A673 (cell line): ENCODE results near the gene TNIP3. TPM values are rescaled to one million over a fixed set of nuclear protein-coding genes. Genes with fewer than 3 reads are reported as not detected.

Source experiments
- BruUV-seq: library from RNA; stranded (reverse); fragments of 400-500 nt; replicated peaks from 2 replicates; lab custom pipeline; 2021; lab: Mats Ljungman, UMichigan
- CTCF ChIA-PET: fragments of 300-600 bp; sonication (Branson Sonifier 250); formaldehyde crosslinking; loops from one replicate; lab custom pipeline; 2022; ENCODE audit warnings: antibody characterized with exemption; lab: Charles Lee
- POLR2A ChIA-PET: fragments of 300-600 bp; sonication (Branson Sonifier 250); formaldehyde crosslinking; loops from one replicate; lab custom pipeline; 2022; ENCODE audit warnings: antibody characterized with exemption; ENCODE audit not compliant: low non-redundant PET; lab: Charles Lee
- DNase-seq: peaks from one replicate; pipeline ENCODE4 v3.0.0-alpha.2; 2015; ENCODE audit warnings: low spot score
- H3K27ac ChIP-seq: fragments of 200-600 bp; sonication (generic); 2 replicates; pipeline ENCODE4 v1.5.1; 2016; ENCODE audit warnings: mixed run types, low read depth, mild to moderate bottlenecking, mixed read lengths, antibody characterized with exemption, low read length; ENCODE audit not compliant: poor library complexity, severe bottlenecking
- H3K27me3 ChIP-seq: fragments of 200-600 bp; sonication (generic); replicated peaks from 2 replicates; pipeline ENCODE4 v1.6.1; 2017; ENCODE audit warnings: mixed run types, low read depth, mild to moderate bottlenecking, mixed read lengths, antibody characterized with exemption, low read length; ENCODE audit not compliant: insufficient read depth, poor library complexity
- H3K36me3 ChIP-seq: fragments of 200-600 bp; sonication (generic); 2 replicates; pipeline ENCODE4 v1.6.1; 2016; ENCODE audit warnings: mixed run types, mild to moderate bottlenecking, mixed read lengths, antibody characterized with exemption, low read length; ENCODE audit not compliant: insufficient read depth, poor library complexity, severe bottlenecking
- H3K4me1 ChIP-seq: fragments of 200-600 bp; sonication (generic); 2 replicates; pipeline ENCODE4 v1.6.1; 2017; ENCODE audit warnings: mixed run types, mild to moderate bottlenecking, mixed read lengths, antibody characterized with exemption, low read length; ENCODE audit not compliant: insufficient read depth, poor library complexity, severe bottlenecking
- H3K4me3 ChIP-seq: fragments of 200-600 bp; sonication (generic); 2 replicates; pipeline ENCODE4 v1.5.1; 2016; ENCODE audit warnings: low read depth, mixed run types, mild to moderate bottlenecking, mixed read lengths, low read length; ENCODE audit not compliant: poor library complexity, severe bottlenecking
- H3K9me3 ChIP-seq: fragments of 200-600 bp; sonication (generic); 2 replicates; pipeline ENCODE4 v1.6.1; 2016; ENCODE audit warnings: mixed run types, low read depth, mild to moderate bottlenecking, mixed read lengths, antibody characterized with exemption, low read length; ENCODE audit not compliant: poor library complexity, severe bottlenecking
- CTCF ChIP-seq: fragments of 300-800, 200-600 bp; sonication (generic); conservative IDR thresholded peaks from 2 replicates; pipeline ENCODE4 v1.5.1; 2017; ENCODE audit warnings: low read depth, mild to moderate bottlenecking, antibody characterized with exemption, low read length, moderate library complexity, mixed read lengths
- EZH2 ChIP-seq: fragments of 200-600 bp; sonication (generic); IDR thresholded peaks from 2 replicates; pipeline ENCODE4 v1.6.1; 2017; ENCODE audit warnings: borderline replicate concordance, low read depth, mild to moderate bottlenecking, mixed read lengths, antibody characterized with exemption, low read length; ENCODE audit not compliant: poor library complexity, severe bottlenecking
- intact Hi-C: fragments of 100-400 bp; cut with micrococcal nuclease; formaldehyde crosslinking; loops from one replicate; pipeline ENCODE4 v1.10.0; 2022; ENCODE audit not compliant: unreplicated experiment
- total RNA-seq: library from RNA; stranded (reverse); gene quantifications from 2 replicates; pipeline ENCODE4 v1.2.3, GENCODE V29; 2021

The TNIP3 gene
- total RNA-seq, 1 experiment from 2014 or later: 0.58 TPM

GRCh38 chr4:121091941-121092340 is 72.2 kb downstream of the TNIP3 start:
- no peaks in the 10 kb centered on the region for H3K27me3 ChIP-seq
- no peaks in the 10 kb centered on the region for H3K9me3 ChIP-seq
- intact Hi-C loops: no loop called here
- TF ChIP-seq CTCF (no peak), EZH2 (no peak)
- H3K27ac ChIP-seq: no peak overlapping the region
- no peak overlapping the region for H3K4me3 ChIP-seq
- CTCF ChIA-PET: no interaction called here
- no peaks in the 10 kb centered on the region for H3K36me3 ChIP-seq
- POLR2A ChIA-PET: no interaction called here
- BruUV-seq: no TSS peak
- no peak for DNase-seq
- no peaks in the 10 kb centered on the region for H3K4me1 ChIP-seq

- Histone ChIP-seq H3K9me3 (no peaks in the 10 kb centered on the region), H3K4me1 (no peaks in the 10 kb centered on the region), H3K4me3 (no peak overlapping the region), H3K27me3 (no peaks in the 10 kb centered on the region), H3K27ac (no peak overlapping the region), H3K36me3 (no peaks in the 10 kb centered on the region)
- no peak for TF ChIP-seq EZH2
- intact Hi-C loops: no loop called here
- DNase-seq: no peak
- ChIA-PET CTCF (no interaction called here), POLR2A (no interaction called here)
- BruUV-seq: no TSS peak
These were observed 75.3 kb downstream of the TNIP3 start for GRCh38 chr4:121088867-121089266.

Other genes with a start within 250 kb of the TNIP3 start
- gene PRDM5, start 241.6 kb downstream of the TNIP3 start, total RNA-seq: 6.6 and 7.1 TPM in 2 replicates
- 10.6 and 12.1 TPM in 2 replicates for gene NDNF, start 91.8 kb downstream of the TNIP3 start, total RNA-seq
- gene QRFPR, start 216.7 kb upstream of the TNIP3 start, total RNA-seq: 23.6 and 32.2 TPM in 2 replicates